22Rv1 (cell line): ENCODE data around the gene SON.
A peak's percentile ranks its signal among the peaks of the same experiment; 100 is the strongest.
"Not testable (repeated sequence)": the region's sequence is repeated elsewhere in the genome, so short reads cannot be mapped to it uniquely, and the experiment has no call there.

Experiments used
- H3K27ac ChIP-seq: fragments of 450-650 bp; 2 replicates; pipeline ENCODE4 v1.5.1; 2017
- CTCF ChIP-seq: fragments of 450-650 bp; IDR thresholded peaks from 2 replicates; pipeline ENCODE4 v1.5.1; 2017; ENCODE audit warnings: mild to moderate bottlenecking
- ZFX ChIP-seq: fragments of 450-650 bp; IDR thresholded peaks from 2 replicates; pipeline ENCODE4 v1.6.1; 2017; ENCODE audit warnings: antibody characterized with exemption, borderline replicate concordance

Gene SON

GRCh38 chr21:33542640-33543504 is at the start of gene SON:
SON (plus strand) TSS chr21:33543038; CDS start chr21:33543093, 55 bp downstream.
- TF ChIP-seq CTCF (no peak), ZFX (0 out of 2 replicates have a peak, but pooled peaks have one; percentile 72)
- H3K27ac ChIP-seq = peak within 1 kb of the TSS; percentile 99

GRCh38 chr21:33493756-33494155 is 49.1 kb upstream of the SON start:
- TF ChIP-seq CTCF (no peak), ZFX (no peak)
- no peak overlapping the region for H3K27ac ChIP-seq

- H3K27ac ChIP-seq = no peak overlapping the region
- TF ChIP-seq CTCF = no peak
- TF ChIP-seq ZFX = no peak
These were observed 47.1 kb upstream of the SON start for GRCh38 chr21:33495743-33496142.

- H3K27ac ChIP-seq = no peak overlapping the region
- TF ChIP-seq CTCF (no peak), ZFX (no peak)
These were observed 46.5 kb upstream of the SON start for GRCh38 chr21:33496345-33496744.

GRCh38 chr21:33505833-33506232 is 37.0 kb upstream of the SON start:
- H3K27ac ChIP-seq = no peak overlapping the region
- no peak for TF ChIP-seq CTCF

- not testable (repeated sequence) for H3K27ac ChIP-seq
These were observed 35.8 kb upstream of the SON start for GRCh38 chr21:33507003-33507402.

- H3K27ac ChIP-seq = no peak overlapping the region
- TF ChIP-seq ZFX (no peak), CTCF (no peak)
These were observed 32.0 kb upstream of the SON start for GRCh38 chr21:33510826-33511225.

- no peak overlapping the region for H3K27ac ChIP-seq
- TF ChIP-seq ZFX = no peak
- no peak for TF ChIP-seq CTCF
These were observed 31.2 kb upstream of the SON start for GRCh38 chr21:33511639-33512038.
